Esophagus muscularis mucosa (tissue), 4 donors: ENCODE results near the gene B9D1. TPM values are rescaled to one million over a fixed set of nuclear protein-coding genes. Genes with fewer than 3 reads are reported as not detected.

Experiments
- DNase-seq: peaks from one replicate; pipeline ENCODE4 v3.0.0-alpha.2; 2017; ENCODE audit errors: extremely low spot score
- H3K27ac ChIP-seq, 4 donors: fragments of 200-600 bp; sonication (generic); replicated peaks in 1 of 4; 1 replicate in 3 of 4; 2 replicates in 1 of 4; pipeline ENCODE4 v1.5.1; 2016 to 2019; ENCODE audit warnings: mild to moderate bottlenecking in 1 of 4
- H3K27me3 ChIP-seq, 4 donors: fragments of 200-600 bp; sonication (generic); one replicate each; pipeline versions ENCODE4 v1.5.1 to v1.6.0; 2016 to 2019
- H3K36me3 ChIP-seq, 4 donors: fragments of 200-600 bp; sonication (generic); one replicate each; pipeline ENCODE4 v1.5.1; 2016 to 2019
- H3K4me1 ChIP-seq, 4 donors: fragments of 200-600 bp; sonication (generic); one replicate each; pipeline ENCODE4 v1.5.1; 2016 to 2019
- H3K4me3 ChIP-seq, 4 donors: fragments of 200-600 bp; sonication (generic); 1 replicate in 2 of 4; 2 replicates in 2 of 4; pipeline ENCODE4 v1.5.1; 2016 to 2019; ENCODE audit warnings: mild to moderate bottlenecking in 4 of 4, moderate library complexity in 1 of 4
- H3K9me3 ChIP-seq, 4 donors: fragments of 200-600 bp; sonication (generic); 1 replicate in 3 of 4; 2 replicates in 1 of 4; pipeline ENCODE4 v1.5.1; 2016 to 2019
- EP300 ChIP-seq: sonication (generic); formaldehyde crosslinking; IDR thresholded peaks from one replicate; pipeline ENCODE4 v1.6.1; 2017; ENCODE audit warnings: antibody characterized with exemption
- POLR2A ChIP-seq: fragments of 450-650 bp; IDR thresholded peaks from one replicate; pipeline ENCODE4 v1.6.1; 2017; ENCODE audit warnings: antibody characterized with exemption, moderate library complexity, mild to moderate bottlenecking, low read depth
- POLR2AphosphoS5 ChIP-seq, 2 donors: sonication (generic); formaldehyde crosslinking; IDR thresholded peaks; one replicate each; pipeline ENCODE4 v1.6.1; 2017; ENCODE audit warnings: antibody characterized with exemption in 2 of 2
- whole genome bisulfite sequencing: methylation state at CpG from one replicate; pipeline ENCODE4 v1.1.5; 2018; 5-methylcytosine and 5-hydroxymethylcytosine counted together
- intact Hi-C: fragments of 100-400 bp; cut with DNase I; formaldehyde crosslinking; loops from one replicate; pipeline ENCODE4 v1.15.1; 2023
- total RNA-seq, 4 donors: library from RNA; depleted of rRNA; stranded (reverse); fragments of >200 nt; gene quantifications; one replicate each; pipeline versions ENCODE4 v1.1.0 to v1.2.1, GENCODE V29; 2016
- TF ChIP-seq, protein P1 (sequence below), 3 experiments: fragments of 200-600 bp in 2 of 3; fragments of 450-650 bp in 1 of 3; sonication (generic) in 2 of 3; IDR thresholded peaks; one replicate each; pipeline ENCODE4 v1.5.1; 2017 to 2019; ENCODE audit warnings: antibody characterized with exemption in 3 of 3, mild to moderate bottlenecking in 2 of 3, moderate library complexity in 1 of 3

Gene B9D1
- total RNA-seq, 4 donors from 2014 or later: 9.5 to 13.8 (median 9.9) TPM

DNA sequence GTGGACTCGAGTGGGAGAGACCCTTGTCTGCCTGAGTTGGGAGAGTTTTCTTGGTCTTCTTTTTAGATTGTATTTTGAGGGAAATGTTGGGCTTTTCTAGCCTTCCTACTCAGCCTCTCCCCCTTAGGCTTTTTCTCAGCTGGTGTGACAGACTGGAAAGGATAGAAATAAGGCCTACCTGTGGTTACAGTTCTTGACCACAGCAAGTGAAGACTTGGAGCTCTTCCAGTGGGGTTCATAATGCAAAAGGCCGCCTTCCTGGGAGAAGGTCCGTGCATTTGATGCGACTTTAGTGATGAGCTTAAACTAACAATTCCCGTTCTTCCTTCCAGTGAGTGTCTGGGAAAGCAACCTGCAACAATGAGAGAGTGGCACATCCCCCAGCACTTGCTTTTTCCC is 56.8 kb downstream of the B9D1 start:
- H3K4me1 ChIP-seq: peaks cover 45 to 57% (median 50%) of the 10 kb centered on the region in 4 donors
- WGBS: 90% methylated on average over 5 of the region's 5 CpGs
- no peaks in the 10 kb centered on the region for H3K9me3 ChIP-seq
- peaks cover 4 to 20% (median 9%) of the 10 kb centered on the region in 4 donors for H3K36me3 ChIP-seq
- intact Hi-C loops: no loop called here
- no peak overlapping the region for H3K4me3 ChIP-seq
- H3K27me3 ChIP-seq: no peaks in the 10 kb centered on the region
- no peak for DNase-seq
- TF ChIP-seq, protein P1, sequence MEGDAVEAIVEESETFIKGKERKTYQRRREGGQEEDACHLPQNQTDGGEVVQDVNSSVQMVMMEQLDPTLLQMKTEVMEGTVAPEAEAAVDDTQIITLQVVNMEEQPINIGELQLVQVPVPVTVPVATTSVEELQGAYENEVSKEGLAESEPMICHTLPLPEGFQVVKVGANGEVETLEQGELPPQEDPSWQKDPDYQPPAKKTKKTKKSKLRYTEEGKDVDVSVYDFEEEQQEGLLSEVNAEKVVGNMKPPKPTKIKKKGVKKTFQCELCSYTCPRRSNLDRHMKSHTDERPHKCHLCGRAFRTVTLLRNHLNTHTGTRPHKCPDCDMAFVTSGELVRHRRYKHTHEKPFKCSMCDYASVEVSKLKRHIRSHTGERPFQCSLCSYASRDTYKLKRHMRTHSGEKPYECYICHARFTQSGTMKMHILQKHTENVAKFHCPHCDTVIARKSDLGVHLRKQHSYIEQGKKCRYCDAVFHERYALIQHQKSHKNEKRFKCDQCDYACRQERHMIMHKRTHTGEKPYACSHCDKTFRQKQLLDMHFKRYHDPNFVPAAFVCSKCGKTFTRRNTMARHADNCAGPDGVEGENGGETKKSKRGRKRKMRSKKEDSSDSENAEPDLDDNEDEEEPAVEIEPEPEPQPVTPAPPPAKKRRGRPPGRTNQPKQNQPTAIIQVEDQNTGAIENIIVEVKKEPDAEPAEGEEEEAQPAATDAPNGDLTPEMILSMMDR (IDR thresholded peaks at IDR 0.05): no peak
- TF ChIP-seq EP300: no peak
- no peak for TF ChIP-seq POLR2AphosphoS5 (IDR thresholded peaks at IDR 0.05)
- TF ChIP-seq POLR2A: no peak
- H3K27ac ChIP-seq: no peak overlapping the region

DNA sequence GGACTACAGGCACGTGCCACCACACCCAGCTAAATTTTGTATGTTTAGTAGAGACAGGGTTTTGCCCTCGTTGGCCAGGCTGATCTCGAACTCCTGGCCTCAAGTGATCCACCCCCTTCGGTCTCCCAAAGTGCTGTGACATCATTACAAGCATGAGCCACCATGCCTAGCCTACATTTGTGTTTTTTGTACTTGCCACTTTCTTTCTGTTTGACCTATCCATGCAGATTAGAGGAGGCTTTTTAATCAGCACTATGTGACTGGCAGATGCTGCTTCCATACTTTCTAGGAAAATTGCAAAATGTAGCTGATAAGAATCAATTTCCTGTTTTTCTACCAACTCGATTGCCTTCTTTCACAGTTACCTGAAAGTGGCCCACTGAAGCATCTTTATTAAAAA is 57.3 kb downstream of the B9D1 start:
- Histone ChIP-seq H3K36me3 (peaks cover 4 to 18% (median 8%) of the 10 kb centered on the region in 4 donors), H3K4me3 (no peak overlapping the region), H3K27ac (no peak overlapping the region), H3K9me3 (no peaks in the 10 kb centered on the region), H3K4me1 (peaks cover 45 to 57% (median 50%) of the 10 kb centered on the region in 4 donors), H3K27me3 (no peaks in the 10 kb centered on the region)
- DNase-seq: no peak
- TF ChIP-seq, protein P1 (IDR thresholded peaks at IDR 0.05): no peak
- TF ChIP-seq POLR2A: no peak
- TF ChIP-seq POLR2AphosphoS5 (IDR thresholded peaks at IDR 0.05): no peak
- TF ChIP-seq EP300: no peak
- intact Hi-C loops: no loop called here
- 93% methylated on average over 5 of the region's 5 CpGs for WGBS

GRCh38 chr17:19304751-19305150 is 57.8 kb downstream of the B9D1 start:
- Histone ChIP-seq H3K36me3 (peaks cover 0 to 13% (median 3%) of the 10 kb centered on the region in 4 donors), H3K9me3 (no peaks in the 10 kb centered on the region), H3K4me1 (peaks cover 45 to 60% (median 54%) of the 10 kb centered on the region in 4 donors), H3K27ac (peak overlapping the region in 2 of 4 donors; percentile 8 to 38), H3K4me3 (no peak overlapping the region), H3K27me3 (no peaks in the 10 kb centered on the region)
- 98% methylated on average over 5 of the region's 5 CpGs for WGBS
- intact Hi-C loops: no loop called here
- no peak for DNase-seq
- no peak for TF ChIP-seq POLR2AphosphoS5 (IDR thresholded peaks at IDR 0.05)

DNA sequence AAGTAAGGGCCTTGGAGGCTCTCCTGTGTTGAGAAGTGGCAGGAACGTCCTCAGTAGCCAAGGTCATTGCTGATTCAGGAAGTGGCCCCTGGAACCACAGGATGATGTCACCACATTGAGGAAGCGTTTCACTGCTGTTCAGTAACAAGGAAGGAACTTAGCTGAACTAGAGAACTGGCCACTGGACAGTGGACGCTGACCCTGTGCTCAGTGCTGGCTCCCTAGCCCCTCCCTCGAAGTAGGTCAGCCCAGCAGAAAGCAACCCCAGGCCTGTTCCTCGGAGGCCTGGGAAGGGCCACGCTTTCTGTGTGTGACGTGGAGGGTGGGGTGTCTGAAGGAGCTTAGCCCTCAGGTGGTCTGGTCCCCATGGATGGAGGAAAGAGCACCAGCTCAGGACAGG is 58.3 kb downstream of the B9D1 start:
- TF ChIP-seq EP300 (no peak), POLR2AphosphoS5 (IDR thresholded peaks at IDR 0.05) (peak; percentile 14 to 49)
- Histone ChIP-seq H3K27me3 (no peaks in the 10 kb centered on the region), H3K9me3 (no peaks in the 10 kb centered on the region), H3K4me1 (peaks cover 50 to 65% (median 59%) of the 10 kb centered on the region in 4 donors), H3K4me3 (no peak overlapping the region), H3K27ac (peak overlapping the region in 3 of 4 donors; percentile 8 to 38 (median 9)), H3K36me3 (peaks cover 0 to 11% (median 0%) of the 10 kb centered on the region in 4 donors)
- intact Hi-C loops: no loop called here
- no peak for DNase-seq
- 66% methylated on average over 6 of the region's 7 CpGs for WGBS

DNA sequence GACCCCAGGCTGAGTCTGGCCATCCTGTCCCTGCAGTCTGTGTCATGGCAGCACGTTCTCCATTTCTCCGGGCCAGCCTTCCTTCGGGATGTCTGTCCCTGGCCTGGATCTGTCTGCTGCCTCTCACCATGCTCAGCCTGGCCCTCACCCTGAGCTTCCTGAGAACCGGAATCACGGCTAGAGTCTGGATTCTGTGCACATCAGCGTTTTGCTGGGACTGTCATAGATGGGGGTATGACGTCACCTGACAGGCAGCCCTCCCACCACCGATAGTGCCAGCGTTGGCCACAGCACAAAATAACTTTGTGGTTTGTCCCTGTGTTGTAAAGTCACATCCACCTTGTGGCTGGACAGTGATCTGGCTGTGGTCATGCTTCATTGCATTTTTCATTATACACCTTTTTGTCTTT is 59.2 kb downstream of the B9D1 start:
- H3K4me1 ChIP-seq: peaks cover 54 to 73% (median 65%) of the 10 kb centered on the region in 4 donors

More for the DNA sequence above, 59.2 kb downstream of the B9D1 start:
- TF ChIP-seq EP300: no peak
- TF ChIP-seq, protein P1 (IDR thresholded peaks at IDR 0.05): no peak
- TF ChIP-seq POLR2A: no peak
- no peak for TF ChIP-seq POLR2AphosphoS5 (IDR thresholded peaks at IDR 0.05)
- intact Hi-C loops: no loop called here
- Histone ChIP-seq H3K4me3 (no peak overlapping the region), H3K9me3 (no peaks in the 10 kb centered on the region), H3K27me3 (no peaks in the 10 kb centered on the region), H3K27ac (peak overlapping the region in 2 of 4 donors; percentile 2 to 24), H3K36me3 (peaks cover 0 to 8% (median 0%) of the 10 kb centered on the region in 4 donors)
- DNase-seq: no peak
- 85% methylated on average over 9 of the region's 9 CpGs for WGBS
